Measurements from ENCODE around the gene MUS81. TPM values are rescaled to one million over a fixed set of nuclear protein-coding genes. Genes with fewer than 3 reads are reported as not detected.

MUS81 gene
- total and polyA plus RNA-seq, 2 of the 4 experiments (the other 2 are of a cell fraction): 23.7 to 47.9 TPM

GRCh38 chr11:65816696-65817095 lies 43.5 kb upstream of the MUS81 start:
- no peaks in the 10 kb centered on the region for H3K9me3 ChIP-seq (ENCODE audit: control insufficient read depth, insufficient read depth, low read length)
- no peaks in the 10 kb centered on the region for H4K20me1 ChIP-seq (ENCODE audit: insufficient read depth, low read length)
- no peaks in the 10 kb centered on the region for H3K4me1 ChIP-seq (ENCODE audit: control insufficient read depth, insufficient read depth, low read length)
- intact Hi-C loops (cut with micrococcal nuclease) (loop anchor here (1.0 to 5.0 kb wide), 2 partner anchors 49 to 110 kb away; no protein-coding TSS in a partner anchor), dilution Hi-C loops (cut with HindIII; ENCODE audit: low sequenced_read_pairs, unreplicated experiment) (no loop called here), in situ Hi-C loops (cut with MboI; ENCODE audit: low sequenced_read_pairs) (loop anchor here (5.0 kb wide), 1 partner anchor 104 kb away; the partner anchor contains the start of gene KAT5)
- no peak overlapping the region for H2BK20ac ChIP-seq (ENCODE audit: low read depth, low read length)
- no TSS peak for BruUV-seq (replicated peaks)
- no peak overlapping the region for H2AK5ac ChIP-seq (ENCODE audit: low read depth, low read length)
- H3K14ac ChIP-seq (replicated peaks; ENCODE audit: low read depth, low read length): no peak overlapping the region
- no peak overlapping the region for H2AK9ac ChIP-seq (replicated peaks; ENCODE audit: low read depth, low read length, poor library complexity)
- no peak overlapping the region for H2BK5ac ChIP-seq (ENCODE audit: low read depth, low read length, poor library complexity, severe bottlenecking)
- no peak overlapping the region for H3K4me2 ChIP-seq (ENCODE audit: low read depth, low read length)
- H2AFZ ChIP-seq (replicated peaks; ENCODE audit: low read length, poor library complexity): no peak overlapping the region
- CTCF ChIA-PET: interaction anchor here (0.6 to 3.0 kb wide), 4 partner anchors 29 to 105 kb away, joined by 3 to 23 read pairs (median 8); partner anchors contain the start of gene KAT5
- H3K27me3 ChIP-seq (ENCODE audit: control insufficient read depth, insufficient read depth, low read length): peaks cover 14% of the 10 kb centered on the region
- H3K9me1 ChIP-seq (ENCODE audit: insufficient read depth, low read length): no peaks in the 10 kb centered on the region
- no peak overlapping the region for H2BK15ac ChIP-seq (ENCODE audit: low read depth, low read length)
- TF ChIP-seq USF2 (IDR thresholded peaks at IDR 0.05; ENCODE audit: low read depth, low read length) (no peak), RAD21 (IDR thresholded peaks at IDR 0.05; ENCODE audit: low read length) (no peak), POLR2A (IDR thresholded peaks at IDR 0.05; ENCODE audit: low read depth, low read length) (no peak), BHLHE40 (IDR thresholded peaks at IDR 0.05; ENCODE audit: low read depth, low read length) (no peak)
- no peak overlapping the region for H4K5ac ChIP-seq (ENCODE audit: low read depth, low read length)
- no peaks in the 10 kb centered on the region; a peak in 1 of 4 replicates for H3K79me1 ChIP-seq (ENCODE audit: low read depth in 1 of 2, low read length in 2 of 2)
- no peak overlapping the region for H3K9ac ChIP-seq (ENCODE audit: low read depth, low read length)
- H3K36me3 ChIP-seq (ENCODE audit: control insufficient read depth, insufficient read depth, low read length): no peaks in the 10 kb centered on the region
- POLR2A ChIA-PET (ENCODE audit: unreplicated experiment): no interaction called here
- H3K27ac ChIP-seq (ENCODE audit: insufficient read depth, low read length): no peak overlapping the region
- H4K91ac ChIP-seq (ENCODE audit: insufficient read depth, low read depth, low read length): no peak overlapping the region
- H4K8ac ChIP-seq (ENCODE audit: low read depth in 2 of 2, low read length in 2 of 2): no peak overlapping the region
- no peak overlapping the region for H3K18ac ChIP-seq (ENCODE audit: low read depth, low read length)
- no peak overlapping the region for H3K4me3 ChIP-seq (ENCODE audit: insufficient read depth, low read depth, low read length)
- H3K56ac ChIP-seq (ENCODE audit: extremely low read depth, insufficient read depth, low read length): no peak overlapping the region
- no peak for DNase-seq
- no peak overlapping the region for H2BK120ac ChIP-seq (ENCODE audit: low read depth, low read length)
- no CpG with 5 or more reads among the region's 3 CpGs for WGBS, 2 experiments (ENCODE audit: extremely low coverage in 2 of 2, insufficient read length in 1 of 2)
- H3K23ac ChIP-seq (ENCODE audit: low read depth, low read length): no peak overlapping the region
- no peak overlapping the region for H3K4ac ChIP-seq (ENCODE audit: low read depth, low read length)
- ATAC-seq (ENCODE audit: low read depth): no peak

All from IMR-90 (cell line).